Measurements from ENCODE around the gene NNMT.

GRCh38 chr11:114308689-114309089 lies 12.5 kb downstream of the NNMT start:
- TF ChIP-seq CTCF (IDR thresholded peaks at IDR 0.05; ENCODE audit: low read depth, low read length, poor library complexity, severe bottlenecking): no peak
- TF ChIP-seq EZH2phosphoT487 (IDR thresholded peaks at IDR 0.05; ENCODE audit: borderline replicate concordance, low read length): no peak
